SK-N-SH treated with all-trans-retinoic acid at 6 μM for 48 hours (cell line): Measurements from ENCODE around the gene HADH.

Source experiments
- ARNTL ChIP-seq: fragments of 450-650 bp; formaldehyde crosslinking; IDR thresholded peaks from 2 replicates; pipeline ENCODE4 v1.5.0; 2020; ENCODE audit warnings: low read depth, mild to moderate bottlenecking, moderate library complexity, borderline replicate concordance
- CSDC2 ChIP-seq: fragments of 250-450 bp; sonication (Bioruptor Pico); IDR thresholded peaks from 2 replicates; pipeline ENCODE4 v1.5.0; 2020; ENCODE audit warnings: mild to moderate bottlenecking, moderate library complexity
- OSR1 ChIP-seq: fragments of 250-450 bp; sonication (Bioruptor Pico); IDR thresholded peaks from 2 replicates; pipeline ENCODE4 v1.8.0; 2022; ENCODE audit warnings: moderate library complexity, mild to moderate bottlenecking, inconsistent platforms
- PPARA ChIP-seq: fragments of 250-450 bp; sonication (Bioruptor Pico); IDR thresholded peaks from 2 replicates; pipeline ENCODE4 v1.5.0; 2020; ENCODE audit warnings: mild to moderate bottlenecking, borderline replicate concordance
- RARB ChIP-seq: fragments of 250-450 bp; sonication (Bioruptor Pico); IDR thresholded peaks from 2 replicates; pipeline ENCODE4 v1.8.0; 2021; ENCODE audit warnings: mild to moderate bottlenecking, moderate library complexity
- SNAI2 ChIP-seq: fragments of 250-450 bp; sonication (Bioruptor Pico); IDR thresholded peaks from 2 replicates; pipeline ENCODE4 v1.5.0; 2020; ENCODE audit warnings: mild to moderate bottlenecking, moderate library complexity
- TOX ChIP-seq: fragments of 250-450 bp; sonication (Bioruptor Pico); IDR thresholded peaks from 2 replicates; pipeline ENCODE4 v1.8.0; 2021; ENCODE audit warnings: mild to moderate bottlenecking, moderate library complexity, borderline replicate concordance
- ZC3H10 ChIP-seq: fragments of 250-450 bp; sonication (Bioruptor Pico); IDR thresholded peaks from 2 replicates; pipeline ENCODE4 v1.5.1; 2021; ENCODE audit warnings: mild to moderate bottlenecking, moderate library complexity
- TF ChIP-seq, protein P1 (sequence below): fragments of 250-450 bp; sonication (Bioruptor Pico); IDR thresholded peaks from 2 replicates; pipeline ENCODE4 v1.5.1; 2020; ENCODE audit warnings: low read depth, mild to moderate bottlenecking, moderate library complexity
- TF ChIP-seq, protein P2 (sequence below): fragments of 250-450 bp; sonication (Bioruptor Pico); IDR thresholded peaks from 2 replicates; pipeline ENCODE4 v1.8.0; 2021; ENCODE audit warnings: low read depth, mild to moderate bottlenecking, moderate library complexity, borderline replicate concordance
- TF ChIP-seq, protein P3 (sequence below): fragments of 250-450 bp; sonication (Bioruptor Pico); IDR thresholded peaks from 2 replicates; pipeline ENCODE4 v1.8.0; 2020; ENCODE audit warnings: mild to moderate bottlenecking, moderate library complexity, borderline replicate concordance
- TF ChIP-seq, protein P4 (sequence below): fragments of 250-450 bp; sonication (Bioruptor Pico); IDR thresholded peaks from 2 replicates; pipeline ENCODE4 v1.5.1; 2021; ENCODE audit warnings: mild to moderate bottlenecking, moderate library complexity
- TF ChIP-seq, protein P5 (sequence below): fragments of 250-450 bp; sonication (Bioruptor Pico); IDR thresholded peaks from 2 replicates; pipeline ENCODE4 v1.5.0; 2020; ENCODE audit warnings: mild to moderate bottlenecking, moderate library complexity

DNA sequence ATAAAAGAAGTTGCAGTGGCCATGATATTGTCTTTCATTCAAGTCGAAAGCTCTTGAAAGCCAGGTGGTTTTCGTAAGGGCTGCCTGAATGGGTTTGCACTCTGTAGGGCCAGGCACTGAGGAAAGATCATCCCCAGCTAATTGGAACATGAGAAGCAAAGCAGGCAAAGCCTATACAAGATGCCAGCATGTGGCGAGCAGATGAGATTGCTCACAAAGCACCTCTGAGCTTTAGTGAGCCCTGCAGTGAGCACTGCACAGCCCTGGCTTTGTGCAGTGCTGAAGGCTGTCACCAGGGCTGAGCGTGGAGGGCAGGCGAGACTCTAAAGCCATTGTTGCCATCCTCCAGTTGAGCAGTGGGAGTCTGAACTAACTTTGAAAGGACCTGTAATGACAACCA is 53.8 kb downstream of the HADH start:
- TF ChIP-seq, protein P1, sequence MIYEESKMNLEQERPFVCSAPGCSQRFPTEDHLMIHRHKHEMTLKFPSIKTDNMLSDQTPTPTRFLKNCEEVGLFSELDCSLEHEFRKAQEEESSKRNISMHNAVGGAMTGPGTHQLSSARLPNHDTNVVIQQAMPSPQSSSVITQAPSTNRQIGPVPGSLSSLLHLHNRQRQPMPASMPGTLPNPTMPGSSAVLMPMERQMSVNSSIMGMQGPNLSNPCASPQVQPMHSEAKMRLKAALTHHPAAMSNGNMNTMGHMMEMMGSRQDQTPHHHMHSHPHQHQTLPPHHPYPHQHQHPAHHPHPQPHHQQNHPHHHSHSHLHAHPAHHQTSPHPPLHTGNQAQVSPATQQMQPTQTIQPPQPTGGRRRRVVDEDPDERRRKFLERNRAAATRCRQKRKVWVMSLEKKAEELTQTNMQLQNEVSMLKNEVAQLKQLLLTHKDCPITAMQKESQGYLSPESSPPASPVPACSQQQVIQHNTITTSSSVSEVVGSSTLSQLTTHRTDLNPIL (CRISPR knock-in tag): no peak
- TF ChIP-seq RARB: no peak
- no peak for TF ChIP-seq ZC3H10
- TF ChIP-seq PPARA (CRISPR knock-in tag): no peak
- TF ChIP-seq ARNTL (CRISPR knock-in tag): no peak
- TF ChIP-seq, protein P2, sequence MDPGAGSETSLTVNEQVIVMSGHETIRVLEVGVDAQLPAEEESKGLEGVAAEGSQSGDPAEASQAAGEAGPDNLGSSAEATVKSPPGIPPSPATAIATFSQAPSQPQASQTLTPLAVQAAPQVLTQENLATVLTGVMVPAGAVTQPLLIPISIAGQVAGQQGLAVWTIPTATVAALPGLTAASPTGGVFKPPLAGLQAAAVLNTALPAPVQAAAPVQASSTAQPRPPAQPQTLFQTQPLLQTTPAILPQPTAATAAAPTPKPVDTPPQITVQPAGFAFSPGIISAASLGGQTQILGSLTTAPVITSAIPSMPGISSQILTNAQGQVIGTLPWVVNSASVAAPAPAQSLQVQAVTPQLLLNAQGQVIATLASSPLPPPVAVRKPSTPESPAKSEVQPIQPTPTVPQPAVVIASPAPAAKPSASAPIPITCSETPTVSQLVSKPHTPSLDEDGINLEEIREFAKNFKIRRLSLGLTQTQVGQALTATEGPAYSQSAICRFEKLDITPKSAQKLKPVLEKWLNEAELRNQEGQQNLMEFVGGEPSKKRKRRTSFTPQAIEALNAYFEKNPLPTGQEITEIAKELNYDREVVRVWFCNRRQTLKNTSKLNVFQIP (CRISPR knock-in tag): no peak
- TF ChIP-seq SNAI2 (CRISPR knock-in tag): no peak
- no peak for TF ChIP-seq CSDC2 (CRISPR knock-in tag)
- TF ChIP-seq, protein P3, sequence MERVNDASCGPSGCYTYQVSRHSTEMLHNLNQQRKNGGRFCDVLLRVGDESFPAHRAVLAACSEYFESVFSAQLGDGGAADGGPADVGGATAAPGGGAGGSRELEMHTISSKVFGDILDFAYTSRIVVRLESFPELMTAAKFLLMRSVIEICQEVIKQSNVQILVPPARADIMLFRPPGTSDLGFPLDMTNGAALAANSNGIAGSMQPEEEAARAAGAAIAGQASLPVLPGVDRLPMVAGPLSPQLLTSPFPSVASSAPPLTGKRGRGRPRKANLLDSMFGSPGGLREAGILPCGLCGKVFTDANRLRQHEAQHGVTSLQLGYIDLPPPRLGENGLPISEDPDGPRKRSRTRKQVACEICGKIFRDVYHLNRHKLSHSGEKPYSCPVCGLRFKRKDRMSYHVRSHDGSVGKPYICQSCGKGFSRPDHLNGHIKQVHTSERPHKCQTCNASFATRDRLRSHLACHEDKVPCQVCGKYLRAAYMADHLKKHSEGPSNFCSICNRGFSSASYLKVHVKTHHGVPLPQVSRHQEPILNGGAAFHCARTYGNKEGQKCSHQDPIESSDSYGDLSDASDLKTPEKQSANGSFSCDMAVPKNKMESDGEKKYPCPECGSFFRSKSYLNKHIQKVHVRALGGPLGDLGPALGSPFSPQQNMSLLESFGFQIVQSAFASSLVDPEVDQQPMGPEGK (CRISPR knock-in tag): no peak
- TF ChIP-seq OSR1 (CRISPR knock-in tag): no peak
- TF ChIP-seq, protein P4, sequence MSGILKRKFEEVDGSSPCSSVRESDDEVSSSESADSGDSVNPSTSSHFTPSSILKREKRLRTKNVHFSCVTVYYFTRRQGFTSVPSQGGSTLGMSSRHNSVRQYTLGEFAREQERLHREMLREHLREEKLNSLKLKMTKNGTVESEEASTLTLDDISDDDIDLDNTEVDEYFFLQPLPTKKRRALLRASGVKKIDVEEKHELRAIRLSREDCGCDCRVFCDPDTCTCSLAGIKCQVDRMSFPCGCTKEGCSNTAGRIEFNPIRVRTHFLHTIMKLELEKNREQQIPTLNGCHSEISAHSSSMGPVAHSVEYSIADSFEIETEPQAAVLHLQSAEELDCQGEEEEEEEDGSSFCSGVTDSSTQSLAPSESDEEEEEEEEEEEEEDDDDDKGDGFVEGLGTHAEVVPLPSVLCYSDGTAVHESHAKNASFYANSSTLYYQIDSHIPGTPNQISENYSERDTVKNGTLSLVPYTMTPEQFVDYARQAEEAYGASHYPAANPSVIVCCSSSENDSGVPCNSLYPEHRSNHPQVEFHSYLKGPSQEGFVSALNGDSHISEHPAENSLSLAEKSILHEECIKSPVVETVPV (CRISPR knock-in tag): no peak
- TF ChIP-seq, protein P5, sequence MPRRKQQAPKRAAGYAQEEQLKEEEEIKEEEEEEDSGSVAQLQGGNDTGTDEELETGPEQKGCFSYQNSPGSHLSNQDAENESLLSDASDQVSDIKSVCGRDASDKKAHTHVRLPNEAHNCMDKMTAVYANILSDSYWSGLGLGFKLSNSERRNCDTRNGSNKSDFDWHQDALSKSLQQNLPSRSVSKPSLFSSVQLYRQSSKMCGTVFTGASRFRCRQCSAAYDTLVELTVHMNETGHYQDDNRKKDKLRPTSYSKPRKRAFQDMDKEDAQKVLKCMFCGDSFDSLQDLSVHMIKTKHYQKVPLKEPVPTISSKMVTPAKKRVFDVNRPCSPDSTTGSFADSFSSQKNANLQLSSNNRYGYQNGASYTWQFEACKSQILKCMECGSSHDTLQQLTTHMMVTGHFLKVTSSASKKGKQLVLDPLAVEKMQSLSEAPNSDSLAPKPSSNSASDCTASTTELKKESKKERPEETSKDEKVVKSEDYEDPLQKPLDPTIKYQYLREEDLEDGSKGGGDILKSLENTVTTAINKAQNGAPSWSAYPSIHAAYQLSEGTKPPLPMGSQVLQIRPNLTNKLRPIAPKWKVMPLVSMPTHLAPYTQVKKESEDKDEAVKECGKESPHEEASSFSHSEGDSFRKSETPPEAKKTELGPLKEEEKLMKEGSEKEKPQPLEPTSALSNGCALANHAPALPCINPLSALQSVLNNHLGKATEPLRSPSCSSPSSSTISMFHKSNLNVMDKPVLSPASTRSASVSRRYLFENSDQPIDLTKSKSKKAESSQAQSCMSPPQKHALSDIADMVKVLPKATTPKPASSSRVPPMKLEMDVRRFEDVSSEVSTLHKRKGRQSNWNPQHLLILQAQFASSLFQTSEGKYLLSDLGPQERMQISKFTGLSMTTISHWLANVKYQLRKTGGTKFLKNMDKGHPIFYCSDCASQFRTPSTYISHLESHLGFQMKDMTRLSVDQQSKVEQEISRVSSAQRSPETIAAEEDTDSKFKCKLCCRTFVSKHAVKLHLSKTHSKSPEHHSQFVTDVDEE (CRISPR knock-in tag): no peak
- TF ChIP-seq TOX (CRISPR knock-in tag): no peak
